Neuronal stem cell (in vitro differentiated cells): ENCODE measurements around the gene FKBP9.

Source experiments
- DNase-seq: peaks from one replicate; pipeline ENCODE4 v3.0.0-alpha.2; 2013; ENCODE audit warnings: low spot score
- H2AFZ ChIP-seq: one replicate; pipeline ENCODE4 v1.6.1; 2013; ENCODE audit warnings: mild to moderate bottlenecking, low read length, inconsistent platforms
- H2AK5ac ChIP-seq: 2 replicates; pipeline ENCODE4 v1.6.1; 2013; ENCODE audit warnings: low read depth, mild to moderate bottlenecking, inconsistent platforms, low read length, moderate library complexity, mixed read lengths
- H2BK120ac ChIP-seq: 2 replicates; pipeline ENCODE4 v1.6.1; 2013; ENCODE audit warnings: low read depth, mild to moderate bottlenecking, inconsistent platforms, low read length, moderate library complexity, mixed read lengths
- H2BK12ac ChIP-seq: one replicate; pipeline ENCODE4 v1.6.1; 2013; ENCODE audit warnings: low read length, inconsistent platforms
- H2BK15ac ChIP-seq: 2 replicates; pipeline ENCODE4 v1.6.1; 2013; ENCODE audit warnings: mild to moderate bottlenecking, low read length, inconsistent platforms, mixed read lengths
- H2BK5ac ChIP-seq: one replicate; pipeline ENCODE4 v1.6.1; 2013; ENCODE audit warnings: inconsistent platforms, mild to moderate bottlenecking, low read length, moderate library complexity
- H3K14ac ChIP-seq: one replicate; pipeline ENCODE4 v1.6.1; 2013; ENCODE audit warnings: low read length, inconsistent platforms
- H3K18ac ChIP-seq: 2 replicates; pipeline ENCODE4 v1.6.1; 2013; ENCODE audit warnings: low read length, inconsistent platforms
- H3K23ac ChIP-seq: 2 replicates; pipeline ENCODE4 v1.6.1; 2013; ENCODE audit warnings: low read depth, mild to moderate bottlenecking, mixed read lengths, low read length, inconsistent platforms; ENCODE audit not compliant: poor library complexity
- H3K27ac ChIP-seq: replicated peaks from 3 replicates; pipeline ENCODE4 v1.5.1; 2013; ENCODE audit warnings: low read length, inconsistent platforms
- H3K27me3 ChIP-seq, 3 experiments: 2 replicates each; pipeline ENCODE4 v1.6.1; 2013; ENCODE audit warnings: low read length in 3 of 3, mild to moderate bottlenecking in 2 of 3, inconsistent platforms in 1 of 3, low read depth in 1 of 3, mixed read lengths in 1 of 3, moderate library complexity in 1 of 3; ENCODE audit not compliant: control insufficient read depth in 3 of 3, insufficient read depth in 3 of 3
- H3K36me3 ChIP-seq, 2 donors: replicated peaks in 1 of 2; 2 replicates each; pipeline ENCODE4 v1.6.1; 2013; ENCODE audit warnings: low read length in 2 of 2; ENCODE audit not compliant: control insufficient read depth in 2 of 2, insufficient read depth in 2 of 2
- H3K4ac ChIP-seq: 2 replicates; pipeline ENCODE4 v1.6.1; 2013; ENCODE audit warnings: inconsistent platforms, mild to moderate bottlenecking, low read length, moderate library complexity
- H3K4me1 ChIP-seq, 2 donors: 1 replicate in 1 of 2; 2 replicates in 1 of 2; pipeline ENCODE4 v1.6.1; 2013; ENCODE audit warnings: low read length in 2 of 2, low read depth in 1 of 2; ENCODE audit not compliant: control insufficient read depth in 2 of 2, insufficient read depth in 1 of 2
- H3K4me2 ChIP-seq: one replicate; pipeline ENCODE4 v1.6.1; 2013; ENCODE audit warnings: mild to moderate bottlenecking, low read length, inconsistent platforms; ENCODE audit not compliant: insufficient read depth, poor library complexity, severe bottlenecking
- H3K4me3 ChIP-seq, 2 donors: 2 replicates each; pipeline ENCODE4 v1.5.1; 2013; ENCODE audit warnings: low read length in 2 of 2, mild to moderate bottlenecking in 2 of 2, inconsistent platforms in 1 of 2, moderate library complexity in 1 of 2
- H3K79me1 ChIP-seq: one replicate; pipeline ENCODE4 v1.6.1; 2013; ENCODE audit warnings: low read depth, mild to moderate bottlenecking, inconsistent platforms, low read length, moderate library complexity
- H3K9ac ChIP-seq: one replicate; pipeline ENCODE4 v1.6.1; 2013; ENCODE audit warnings: mild to moderate bottlenecking, low read depth, low read length, inconsistent platforms; ENCODE audit not compliant: poor library complexity
- H3K9me3 ChIP-seq, 2 donors: replicated peaks in 1 of 2; 2 replicates each; pipeline versions ENCODE3 to v1.6.1; 2013; ENCODE audit warnings: low read length in 2 of 2, mild to moderate bottlenecking in 2 of 2, inconsistent platforms in 1 of 2, low read depth in 1 of 2, mixed read lengths in 1 of 2, moderate library complexity in 1 of 2; ENCODE audit not compliant: control insufficient read depth in 2 of 2, insufficient read depth in 1 of 2
- H4K8ac ChIP-seq: one replicate; pipeline ENCODE4 v1.6.1; 2013; ENCODE audit warnings: low read depth, mild to moderate bottlenecking, inconsistent platforms, low read length, moderate library complexity
- H4K91ac ChIP-seq: one replicate; pipeline ENCODE4 v1.6.1; 2013; ENCODE audit warnings: low read length, low read depth, mild to moderate bottlenecking, inconsistent platforms; ENCODE audit not compliant: poor library complexity
- WGBS, 2 donors: extraction: QIAGEN DNeasy Blood & Tissue Kit; methylation state at CpG; one replicate each; pipeline ENCODE4 v1.1.7; 2013; ENCODE audit warnings: missing lambda C conversion rate in 2 of 2, mixed read lengths in 1 of 2; ENCODE audit not compliant: insufficient read length in 2 of 2, insufficient replicate concordance in 1 of 2; ENCODE audit errors: extremely low coverage in 2 of 2; 5-methylcytosine and 5-hydroxymethylcytosine counted together

FKBP9 gene

DNA sequence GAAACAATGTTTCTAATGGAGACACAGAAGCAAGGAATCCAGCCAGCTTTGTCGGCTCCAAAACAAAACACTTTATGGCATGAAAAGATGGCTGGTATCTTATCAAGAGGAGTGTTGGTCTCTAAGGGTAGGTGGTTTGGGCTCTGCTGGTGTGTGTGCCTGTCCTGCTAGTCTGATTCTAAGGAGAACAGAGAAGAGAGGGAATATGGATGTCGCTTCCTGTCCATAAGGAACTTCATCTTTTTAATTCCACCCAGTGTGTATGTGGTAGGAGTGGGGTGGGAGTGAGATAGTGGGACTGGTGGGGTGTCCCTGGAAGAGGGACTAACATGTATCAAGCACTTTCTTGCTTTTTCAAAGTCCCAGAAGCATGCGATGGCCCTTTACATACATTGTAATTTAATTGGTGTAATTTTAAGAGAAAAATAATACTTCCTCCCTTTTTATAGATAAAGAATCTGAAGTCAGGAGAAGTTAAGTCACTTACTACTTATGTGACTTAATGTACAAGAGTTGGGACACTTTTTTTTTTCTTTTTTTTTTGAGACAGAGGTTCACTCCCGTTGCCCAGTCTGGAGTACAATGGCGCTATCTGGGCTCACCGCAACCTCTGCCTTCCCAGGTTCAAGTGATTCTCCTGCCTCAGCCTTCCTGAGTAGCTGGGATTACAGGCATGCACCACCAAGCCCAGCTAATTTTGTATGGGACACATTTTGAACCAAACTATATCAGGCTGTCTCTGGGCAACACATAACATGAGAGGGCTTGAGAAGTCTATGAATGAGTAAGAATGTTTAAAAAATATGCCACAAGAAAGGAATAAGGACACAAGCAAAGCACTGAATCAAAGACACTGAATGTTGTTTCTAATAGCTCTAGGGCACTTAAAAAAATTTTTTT lies 86.5 kb downstream of the FKBP9 start:
- Histone ChIP-seq H3K4me2 (no peak overlapping the region), H2BK15ac (no peak overlapping the region), H4K91ac (no peak overlapping the region), H4K8ac (no peak overlapping the region), H3K4me1 (peaks cover 0 to 2% of the 10 kb centered on the region in 2 donors), H3K4me3 (no peak overlapping the region), H3K9me3 (peaks cover 0 to 3% of the 10 kb centered on the region in 2 donors), H3K36me3 (peaks cover 0 to 3% of the 10 kb centered on the region in 2 donors), H3K18ac (no peak overlapping the region), H3K27ac (no peak overlapping the region), H2AFZ (no peak overlapping the region), H3K79me1 (peaks cover 3% of the 10 kb centered on the region), H3K23ac (no peak overlapping the region), H2AK5ac (no peak overlapping the region), H3K27me3 (no peaks in the 10 kb centered on the region), H3K9ac (no peak overlapping the region), H2BK5ac (no peak overlapping the region), H3K4ac (no peak overlapping the region), H3K14ac (no peak overlapping the region), H2BK12ac (no peak overlapping the region), H2BK120ac (no peak overlapping the region)
- DNase-seq, result no peak
- no CpG with 5 or more reads among the region's 6 CpGs for WGBS, 2 donors

GRCh38 chr7:33044401-33044718 lies 87.1 kb downstream of the FKBP9 start:
- Histone ChIP-seq H3K18ac (no peak overlapping the region), H3K36me3 (peaks cover 0 to 3% of the 10 kb centered on the region in 2 donors), H2AK5ac (no peak overlapping the region), H2BK15ac (no peak overlapping the region), H3K9me3 (peaks cover 0 to 3% of the 10 kb centered on the region in 2 donors), H3K4me3 (no peak overlapping the region), H3K23ac (no peak overlapping the region), H3K14ac (no peak overlapping the region), H2BK120ac (no peak overlapping the region), H3K4me2 (no peak overlapping the region), H4K8ac (no peak overlapping the region), H3K9ac (no peak overlapping the region), H3K4me1 (peaks cover 0 to 2% of the 10 kb centered on the region in 2 donors), H3K27me3 (no peaks in the 10 kb centered on the region), H3K27ac (no peak overlapping the region), H3K79me1 (peaks cover 3% of the 10 kb centered on the region), H2BK12ac (no peak overlapping the region), H3K4ac (no peak overlapping the region), H2AFZ (no peak overlapping the region), H4K91ac (no peak overlapping the region), H2BK5ac (no peak overlapping the region)
- no peak for DNase-seq
- WGBS, 2 donors, result no CpG with 5 or more reads among the region's 3 CpGs

DNA sequence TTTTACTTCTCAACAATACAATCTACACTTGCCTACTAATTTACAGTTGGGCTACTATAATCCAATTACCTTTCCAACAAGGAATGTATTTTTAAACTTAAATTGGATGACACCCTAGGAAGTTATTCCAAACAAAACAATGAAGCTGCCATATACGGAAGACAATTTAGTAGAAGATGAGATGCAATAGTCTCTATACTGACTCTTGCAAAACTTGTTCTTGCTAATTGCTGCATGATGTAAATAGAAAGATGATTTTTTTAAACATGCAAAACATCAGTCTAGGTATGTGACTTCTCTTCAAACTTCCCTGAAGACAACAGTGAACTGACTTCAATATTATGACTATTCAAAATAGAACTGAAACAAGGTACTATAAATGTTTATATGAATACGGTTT lies 87.7 kb downstream of the FKBP9 start:
- Histone ChIP-seq H3K23ac (no peak overlapping the region), H3K36me3 (peaks cover 0 to 3% of the 10 kb centered on the region in 2 donors), H3K4ac (no peak overlapping the region), H2BK12ac (no peak overlapping the region), H4K91ac (no peak overlapping the region), H3K18ac (no peak overlapping the region), H3K27ac (no peak overlapping the region), H2BK5ac (no peak overlapping the region), H3K4me3 (no peak overlapping the region), H3K4me1 (peaks cover 0 to 2% of the 10 kb centered on the region in 2 donors), H3K14ac (no peak overlapping the region), H2BK120ac (no peak overlapping the region), H3K9me3 (peaks cover 0 to 3% of the 10 kb centered on the region in 2 donors), H4K8ac (no peak overlapping the region), H2AFZ (no peak overlapping the region), H3K4me2 (no peak overlapping the region), H2BK15ac (no peak overlapping the region), H3K27me3 (no peaks in the 10 kb centered on the region), H2AK5ac (no peak overlapping the region), H3K9ac (no peak overlapping the region), H3K79me1 (peaks cover 3% of the 10 kb centered on the region)
- WGBS, 2 donors, result no CpG with 5 or more reads among the region's 2 CpGs
- no peak for DNase-seq

DNA sequence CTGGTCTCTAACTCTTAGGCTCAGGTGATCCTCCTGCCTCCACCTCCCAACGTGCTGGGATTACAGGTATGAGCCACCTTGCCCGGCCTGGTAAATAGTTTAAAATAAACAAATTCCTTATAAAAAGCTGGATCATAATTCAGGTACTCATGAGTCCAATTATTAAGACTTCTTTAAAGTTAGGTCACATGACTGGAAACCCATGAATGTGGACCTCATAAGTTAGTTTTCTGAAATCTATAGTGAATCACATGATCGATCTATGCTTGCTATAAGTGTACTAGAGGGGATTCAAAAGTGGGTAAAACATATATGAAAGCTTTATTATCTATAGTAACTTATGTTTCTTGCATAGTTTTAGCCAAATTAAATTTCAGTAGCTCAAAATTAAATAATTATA lies 91.0 kb downstream of the FKBP9 start:
- no peak for DNase-seq
- Histone ChIP-seq H3K4me1 (no peaks in the 10 kb centered on the region), H2AFZ (no peak overlapping the region), H3K4ac (no peak overlapping the region), H3K18ac (no peak overlapping the region), H2BK15ac (no peak overlapping the region), H3K36me3 (peaks cover 0 to 3% of the 10 kb centered on the region in 2 donors), H3K4me3 (no peak overlapping the region), H4K8ac (no peak overlapping the region), H4K91ac (no peak overlapping the region), H2BK5ac (no peak overlapping the region), H3K79me1 (peaks cover 3% of the 10 kb centered on the region), H3K9me3 (peaks cover 0 to 3% of the 10 kb centered on the region in 2 donors), H3K14ac (no peak overlapping the region), H2AK5ac (no peak overlapping the region), H3K4me2 (no peak overlapping the region), H3K9ac (no peak overlapping the region), H2BK120ac (no peak overlapping the region), H3K23ac (no peak overlapping the region), H3K27ac (no peak overlapping the region), H3K27me3 (no peaks in the 10 kb centered on the region), H2BK12ac (no peak overlapping the region)
- no CpG with 5 or more reads among the region's 3 CpGs for WGBS, 2 donors
